HepG2 (cell line): ENCODE results near the gene DLX5. TPM values are rescaled to one million over a fixed set of nuclear protein-coding genes. Genes with fewer than 3 reads are reported as not detected.

Experiments
- ATAC-seq: fragments of 200-7000 bp; cut with Tn5 transposase; 3 replicates; pipeline ENCODE4 v1.9.1; 2020; ENCODE audit warnings: mild to moderate bottlenecking, moderate library complexity
- BruUV-seq: library from RNA; stranded (reverse); fragments of 400-500 nt; replicated peaks from 2 replicates; lab custom pipeline; 2021; lab: Mats Ljungman, UMichigan
- CTCF ChIA-PET: fragments of 300-600 bp; formaldehyde crosslinking; extraction: SDS; loops from one replicate; lab custom pipeline; 2021; ENCODE audit warnings: low total read pairs, inconsistent platforms, low intra/inter-chr PET ratio; lab: Yijun Ruan, JAX
- POLR2A ChIA-PET: fragments of 350-600 bp; sonication (Branson Sonifier 250); formaldehyde crosslinking; loops from one replicate; lab custom pipeline; 2020; ENCODE audit warnings: antibody characterized with exemption, inconsistent platforms; lab: Yijun Ruan, JAX
- DNase-seq: peaks from one replicate; pipeline ENCODE4 v3.0.0-alpha.2; 2015; ENCODE audit warnings: low spot score
- FAIRE-seq: peaks from 3 replicates; lab custom pipeline; 2011; peaks lifted over from hg19 to GRCh38; lab: Jason Lieb, UNC
- H2AFZ ChIP-seq: one replicate; pipeline ENCODE4 v1.6.1; 2011; ENCODE audit warnings: low read length, inconsistent platforms
- H3K27ac ChIP-seq: fragments of 300-600 bp; 3 replicates; pipeline ENCODE4 v1.8.0; 2011; ENCODE audit warnings: mixed run types, mild to moderate bottlenecking, mixed read lengths, low read length, inconsistent platforms; ENCODE audit not compliant: insufficient read depth; ENCODE audit errors: extremely low read length
- H3K27me3 ChIP-seq, 2 experiments: fragments of 200-600 bp in 1 of 2; 2 replicates in 1 of 2; 3 replicates in 1 of 2; pipeline versions ENCODE4 v1.6.0 to v1.8.0; 2011; ENCODE audit warnings: low read length in 2 of 2, mild to moderate bottlenecking in 2 of 2, moderate library complexity in 2 of 2, inconsistent platforms in 1 of 2; ENCODE audit not compliant: insufficient read depth in 2 of 2, control insufficient read depth in 1 of 2
- H3K36me3 ChIP-seq, 2 experiments: fragments of 200-600 bp in 1 of 2; replicated peaks in 1 of 2; 2 replicates in 1 of 2; 3 replicates in 1 of 2; pipeline versions ENCODE4 v1.5.1 to v1.8.0; 2011; ENCODE audit warnings: low read length in 2 of 2, inconsistent platforms in 1 of 2; ENCODE audit not compliant: insufficient read depth in 2 of 2, control insufficient read depth in 1 of 2
- H3K4me1 ChIP-seq: 2 replicates; pipeline ENCODE4 v1.5.1; 2012; ENCODE audit warnings: low read length, inconsistent platforms; ENCODE audit not compliant: insufficient read depth
- H3K4me2 ChIP-seq: 2 replicates; pipeline ENCODE4 v1.6.0; 2011; ENCODE audit warnings: low read depth, low read length, inconsistent platforms
- H3K4me3 ChIP-seq, 3 experiments: fragments of 200-600 bp in 1 of 3; sonication (generic), shearing (Covaris generic) in 1 of 3; replicated peaks in 1 of 3; 2 replicates each; pipeline ENCODE4 v1.5.1; 2011 to 2016; ENCODE audit warnings: low read length in 3 of 3, inconsistent platforms in 2 of 3, low read depth in 2 of 3, mild to moderate bottlenecking in 2 of 3, control low read depth in 1 of 3, mixed read lengths in 1 of 3; ENCODE audit not compliant: insufficient read depth in 1 of 3
- H3K79me2 ChIP-seq: one replicate; pipeline ENCODE4 v1.6.1; 2011; ENCODE audit warnings: low read length, inconsistent platforms; ENCODE audit not compliant: insufficient read depth
- H3K9ac ChIP-seq: 2 replicates; pipeline ENCODE4 v1.6.0; 2011; ENCODE audit warnings: mild to moderate bottlenecking, low read depth, low read length, inconsistent platforms; ENCODE audit not compliant: insufficient read depth
- H3K9me3 ChIP-seq: 2 replicates; pipeline ENCODE4 v1.5.1; 2012; ENCODE audit warnings: mild to moderate bottlenecking, low read length
- H4K20me1 ChIP-seq: 2 replicates; pipeline ENCODE4 v1.6.0; 2011; ENCODE audit warnings: inconsistent platforms, mild to moderate bottlenecking, low read length, moderate library complexity; ENCODE audit not compliant: insufficient read depth
- FLYWCH1 ChIP-seq: sonication (generic); formaldehyde crosslinking; IDR thresholded peaks from 2 replicates; pipeline ENCODE4 v1.8.1; 2023; ENCODE audit warnings: mild to moderate bottlenecking, missing genetic modification reagents
- SYNCRIP ChIP-seq: fragments of 200-400 bp; formaldehyde crosslinking; IDR thresholded peaks from 2 replicates; pipeline ENCODE4 v1.6.1; 2018; ENCODE audit warnings: mild to moderate bottlenecking, low read depth, low read length; ENCODE audit not compliant: insufficient read depth
- ZNF549 ChIP-seq: sonication (generic); formaldehyde crosslinking; IDR thresholded peaks from 2 replicates; pipeline ENCODE4 v1.5.0; 2020; ENCODE audit warnings: missing genetic modification reagents
- WGBS: methylation state at CpG from one replicate; pipeline ENCODE4 v1.1.6; 2017; ENCODE audit warnings: low lambda C conversion rate; 5-methylcytosine and 5-hydroxymethylcytosine counted together
- in situ Hi-C: cut with HindIII; loops from 2 replicates; pipeline ENCODE4 v1.10.0; 2017; ENCODE audit warnings: low pct_unique_long_range_greater_than_20kb; ENCODE audit not compliant: extremely low pct_ligation_motif_present
- intact Hi-C: fragments of 100-400 bp; cut with micrococcal nuclease; formaldehyde crosslinking; loops from one replicate; pipeline ENCODE4 v1.10.0; 2022; ENCODE audit not compliant: unreplicated experiment
- polyA plus RNA-seq, 8 experiments: library from polyadenylated mRNA; depleted of rRNA in 3 of 8; stranded (reverse) in 7 of 8; unstranded in 1 of 8; fragments of >200 nt; fragmentation: Illumina TruSeq in 4 of 8; extraction: Trizol in 4 of 8; gene quantifications; 2 replicates each; pipeline versions ENCODE4 v1.2.1 to v1.2.3, GENCODE V29; 2011 to 2016; ENCODE audit warnings: low read depth in 4 of 8, missing spikeins in 1 of 8, mixed read lengths in 1 of 8; ENCODE audit not compliant: insufficient read depth in 1 of 8
- total RNA-seq, 5 experiments: library from RNA; depleted of rRNA; stranded (reverse); fragments of >200 nt; fragmentation: Illumina TruSeq; extraction: Trizol; gene quantifications; 2 replicates each; pipeline ENCODE4 v1.2.3, GENCODE V29; 2016; ENCODE audit warnings: low read depth in 1 of 5
- TF ChIP-seq, protein P1 (sequence below): sonication (generic); formaldehyde crosslinking; IDR thresholded peaks from 2 replicates; pipeline ENCODE4 v1.5.1; 2020; ENCODE audit warnings: mild to moderate bottlenecking, missing genetic modification reagents

The DLX5 gene
- total and polyA plus RNA-seq, 2 of the 13 experiments (the other 11 are each of a cell fraction or from before 2014, with no cell fraction given), result not detected

DNA sequence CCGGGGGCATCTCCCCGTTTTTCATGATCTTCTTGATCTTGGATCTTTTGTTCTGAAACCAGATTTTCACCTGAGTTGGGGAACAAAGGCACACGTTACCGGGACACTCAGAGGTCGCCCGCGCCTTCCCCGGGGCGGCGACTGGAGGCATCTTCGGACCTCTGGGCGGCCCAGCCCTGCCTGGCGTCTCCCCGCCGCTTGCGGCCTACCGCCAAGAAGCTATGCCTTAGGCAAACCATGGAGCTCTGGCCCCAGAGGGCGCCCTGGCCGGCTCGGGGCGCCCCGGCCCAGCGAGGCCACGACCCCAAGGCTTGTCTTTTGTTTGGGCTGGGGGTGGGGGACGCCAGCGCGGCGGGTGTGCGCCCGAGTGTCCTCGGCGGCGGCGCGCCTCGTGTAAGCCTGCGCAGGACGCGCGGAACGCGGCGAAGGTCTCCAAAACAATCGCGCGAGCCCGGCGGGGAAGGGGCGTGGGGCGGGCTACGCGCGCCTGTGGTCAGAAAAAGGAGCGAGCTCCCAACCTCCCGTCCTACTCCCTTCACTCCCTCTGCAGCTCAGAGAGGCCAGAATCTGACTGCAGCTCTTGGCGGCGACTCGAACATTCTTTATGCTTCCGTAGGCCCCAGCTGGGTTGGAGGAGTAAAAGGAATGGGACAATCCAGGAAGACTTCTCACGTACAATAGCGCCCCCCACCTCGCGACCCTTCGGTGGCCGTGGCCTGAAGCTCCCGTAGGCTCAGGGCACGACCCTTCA, 3.5 kb downstream of the DLX5 start:
- BruUV-seq, result no TSS peak
- TF ChIP-seq, protein P1, sequence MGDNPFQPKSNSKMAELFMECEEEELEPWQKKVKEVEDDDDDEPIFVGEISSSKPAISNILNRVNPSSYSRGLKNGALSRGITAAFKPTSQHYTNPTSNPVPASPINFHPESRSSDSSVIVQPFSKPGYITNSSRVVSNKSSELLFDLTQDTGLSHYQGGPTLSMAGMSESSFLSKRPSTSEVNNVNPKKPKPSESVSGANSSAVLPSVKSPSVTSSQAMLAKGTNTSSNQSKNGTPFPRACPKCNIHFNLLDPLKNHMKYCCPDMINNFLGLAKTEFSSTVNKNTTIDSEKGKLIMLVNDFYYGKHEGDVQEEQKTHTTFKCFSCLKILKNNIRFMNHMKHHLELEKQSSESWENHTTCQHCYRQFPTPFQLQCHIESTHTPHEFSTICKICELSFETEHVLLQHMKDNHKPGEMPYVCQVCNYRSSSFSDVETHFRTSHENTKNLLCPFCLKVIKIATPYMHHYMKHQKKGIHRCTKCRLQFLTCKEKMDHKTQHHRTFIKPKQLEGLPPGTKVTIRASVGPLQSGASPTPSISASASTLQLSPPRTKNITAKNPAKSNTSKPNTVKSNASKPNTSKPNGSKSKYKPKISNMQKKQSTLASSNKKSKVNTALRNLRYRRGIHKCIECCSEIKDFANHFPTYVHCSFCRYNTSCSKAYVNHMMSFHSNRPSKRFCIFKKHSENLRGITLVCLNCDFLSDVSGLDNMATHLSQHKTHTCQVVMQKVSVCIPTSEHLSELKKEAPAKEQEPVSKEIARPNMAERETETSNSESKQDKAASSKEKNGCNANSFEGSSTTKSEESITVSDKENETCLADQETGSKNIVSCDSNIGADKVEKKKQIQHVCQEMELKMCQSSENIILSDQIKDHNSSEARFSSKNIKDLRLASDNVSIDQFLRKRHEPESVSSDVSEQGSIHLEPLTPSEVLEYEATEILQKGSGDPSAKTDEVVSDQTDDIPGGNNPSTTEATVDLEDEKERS, result no peak
- no peak for TF ChIP-seq ZNF549 (CRISPR knock-in tag)
- TF ChIP-seq SYNCRIP, result no peak
- no peak for TF ChIP-seq FLYWCH1 (CRISPR knock-in tag)
- WGBS, result 95% methylated on average over 64 of the region's 67 CpGs
- Histone ChIP-seq H3K79me2 (no peaks in the 10 kb centered on the region), H2AFZ (no peak overlapping the region), H3K4me2 (no peak overlapping the region), H3K4me1 (peaks cover 27% of the 10 kb centered on the region), H4K20me1 (no peaks in the 10 kb centered on the region), H3K9me3 (no peaks in the 10 kb centered on the region), H3K27ac (no peak overlapping the region), H3K36me3 (no peaks in the 10 kb centered on the region), H3K9ac (no peak overlapping the region), H3K27me3 (peaks cover 0 to 28% of the 10 kb centered on the region in 2 experiments; a peak in 3 of 5 replicates), H3K4me3 (no peak overlapping the region)
- CTCF ChIA-PET, result no interaction called here
- DNase-seq (no peak), ATAC-seq (no peak), FAIRE-seq (no peak)
- POLR2A ChIA-PET, result no interaction called here
- in situ Hi-C loops, result loop anchor here (10.0 to 25.0 kb wide), 4 partner anchors 236 to 946 kb away; partner anchors contain the start of gene SLC25A13
- intact Hi-C loops, result loop anchor here (10.0 kb wide), 2 partner anchors 426 to 796 kb away; no protein-coding TSS in a partner anchor
